KOPT-K1 (cell line): ENCODE data around the gene ARHGEF38.

Experiments
- H3K27ac ChIP-seq: fragments of 200-600 bp; sonication (generic); 2 replicates; pipeline ENCODE4 v1.5.1; 2016; ENCODE audit warnings: antibody characterized with exemption, mild to moderate bottlenecking, low read depth, low read length; ENCODE audit not compliant: poor library complexity, severe bottlenecking
- H3K36me3 ChIP-seq: fragments of 200-600 bp; sonication (generic); 2 replicates; pipeline ENCODE4 v1.5.1; 2017; ENCODE audit warnings: antibody characterized with exemption, mild to moderate bottlenecking, low read length, moderate library complexity; ENCODE audit not compliant: insufficient read depth
- H3K9me3 ChIP-seq: fragments of 200-600 bp; sonication (generic); 2 replicates; pipeline ENCODE4 v1.5.1; 2017; ENCODE audit warnings: antibody characterized with exemption, low read length, mild to moderate bottlenecking; ENCODE audit not compliant: insufficient read depth, poor library complexity, severe bottlenecking

Gene ARHGEF38

GRCh38 chr4:105551965-105552746 is at the start of gene ARHGEF38:
Gene ARHGEF38 (plus strand): TSS chr4:105552620. CDS start chr4:105552766, 146 bp downstream.
- H3K27ac ChIP-seq, result no peak within 1 kb of the TSS
- no peaks in the 10 kb centered on the region for H3K9me3 ChIP-seq
- H3K36me3 ChIP-seq, result no peaks in the 10 kb centered on the region

GRCh38 chr4:105503484-105503883 is 48.9 kb upstream of the ARHGEF38 start:
- no peaks in the 10 kb centered on the region for H3K36me3 ChIP-seq
- no peak overlapping the region for H3K27ac ChIP-seq
- no peaks in the 10 kb centered on the region for H3K9me3 ChIP-seq

GRCh38 chr4:105504744-105505143 is 47.7 kb upstream of the ARHGEF38 start:
- Histone ChIP-seq H3K27ac (no peak overlapping the region), H3K9me3 (no peaks in the 10 kb centered on the region), H3K36me3 (no peaks in the 10 kb centered on the region)

- no peak overlapping the region for H3K27ac ChIP-seq
- H3K9me3 ChIP-seq, result no peaks in the 10 kb centered on the region
Observed at GRCh38 chr4:105509291-105509690, 43.1 kb upstream of the ARHGEF38 start.

GRCh38 chr4:105509714-105510113 is 42.7 kb upstream of the ARHGEF38 start:
- Histone ChIP-seq H3K9me3 (no peaks in the 10 kb centered on the region), H3K27ac (no peak overlapping the region), H3K36me3 (no peaks in the 10 kb centered on the region)

More at GRCh38 chr4:105509291-105509690, 43.1 kb upstream of the ARHGEF38 start:
- H3K36me3 ChIP-seq, result no peaks in the 10 kb centered on the region

- no peaks in the 10 kb centered on the region for H3K9me3 ChIP-seq
- H3K27ac ChIP-seq, result no peak overlapping the region
Observed at GRCh38 chr4:105510245-105510644, 42.2 kb upstream of the ARHGEF38 start.

GRCh38 chr4:105520819-105521790 is 31.3 kb upstream of the ARHGEF38 start:
- no peak overlapping the region for H3K27ac ChIP-seq

More at GRCh38 chr4:105510245-105510644, 42.2 kb upstream of the ARHGEF38 start:
- no peaks in the 10 kb centered on the region for H3K36me3 ChIP-seq

GRCh38 chr4:105526656-105527055 is 25.8 kb upstream of the ARHGEF38 start:
- no peaks in the 10 kb centered on the region for H3K9me3 ChIP-seq
- no peak overlapping the region for H3K27ac ChIP-seq
- H3K36me3 ChIP-seq, result no peaks in the 10 kb centered on the region

More at GRCh38 chr4:105520819-105521790, 31.3 kb upstream of the ARHGEF38 start:
- no peaks in the 10 kb centered on the region for H3K36me3 ChIP-seq
- no peaks in the 10 kb centered on the region for H3K9me3 ChIP-seq

- Histone ChIP-seq H3K36me3 (no peaks in the 10 kb centered on the region), H3K9me3 (no peaks in the 10 kb centered on the region), H3K27ac (no peak overlapping the region)
Observed at GRCh38 chr4:105527081-105527480, 25.3 kb upstream of the ARHGEF38 start.

- Histone ChIP-seq H3K9me3 (no peaks in the 10 kb centered on the region), H3K36me3 (no peaks in the 10 kb centered on the region), H3K27ac (no peak overlapping the region)
Observed at GRCh38 chr4:105536601-105537000, 15.8 kb upstream of the ARHGEF38 start.

GRCh38 chr4:105541420-105541819 is 11.0 kb upstream of the ARHGEF38 start:
- H3K36me3 ChIP-seq, result no peaks in the 10 kb centered on the region
- H3K27ac ChIP-seq, result no peak overlapping the region
- no peaks in the 10 kb centered on the region for H3K9me3 ChIP-seq

- H3K27ac ChIP-seq, result no peak overlapping the region
- H3K36me3 ChIP-seq, result no peaks in the 10 kb centered on the region
- H3K9me3 ChIP-seq, result no peaks in the 10 kb centered on the region
Observed at GRCh38 chr4:105542039-105542438, 10.4 kb upstream of the ARHGEF38 start.

GRCh38 chr4:105543346-105543745 is 9.1 kb upstream of the ARHGEF38 start:
- Histone ChIP-seq H3K36me3 (no peaks in the 10 kb centered on the region), H3K27ac (no peak overlapping the region), H3K9me3 (no peaks in the 10 kb centered on the region)

- Histone ChIP-seq H3K9me3 (no peaks in the 10 kb centered on the region), H3K27ac (no peak overlapping the region), H3K36me3 (no peaks in the 10 kb centered on the region)
Observed at GRCh38 chr4:105543881-105544280, 8.5 kb upstream of the ARHGEF38 start.
